Thyroid gland (tissue), 4 donors: Measurements from ENCODE around the gene SLC2A9. TPM values are rescaled to one million over a fixed set of nuclear protein-coding genes. Genes with fewer than 3 reads are reported as not detected.
A peak's percentile ranks its signal among the peaks of the same experiment; 100 is the strongest.

Experiments
- DNase-seq, 2 donors: peaks; one replicate each; pipeline ENCODE4 v3.0.0-alpha.2; 2019
- H3K27ac ChIP-seq, 3 donors: fragments of 200-600 bp; sonication (generic); 1 replicate in 2 of 3; 2 replicates in 1 of 3; pipeline ENCODE4 v1.5.1; 2016 to 2019; ENCODE audit warnings: mild to moderate bottlenecking in 1 of 3, moderate library complexity in 1 of 3
- H3K27me3 ChIP-seq: fragments of 200-600 bp; sonication (generic); one replicate; pipeline ENCODE4 v1.5.1; 2019
- H3K36me3 ChIP-seq, 2 donors: fragments of 200-600 bp; sonication (generic); one replicate each; pipeline ENCODE4 v1.5.1; 2016 to 2019
- H3K4me1 ChIP-seq, 2 donors: fragments of 200-600 bp; sonication (generic); one replicate each; pipeline ENCODE4 v1.5.1; 2017 to 2019
- H3K4me3 ChIP-seq, 3 donors: fragments of 200-600 bp; sonication (generic); replicated peaks in 1 of 3; 1 replicate in 2 of 3; 2 replicates in 1 of 3; pipeline ENCODE4 v1.5.1; 2016; ENCODE audit warnings: mild to moderate bottlenecking in 1 of 3
- H3K9me3 ChIP-seq: fragments of 200-600 bp; sonication (generic); one replicate; pipeline ENCODE4 v1.5.1; 2017
- POLR2A ChIP-seq, 2 donors: fragments of 450-650 bp; IDR thresholded peaks; one replicate each; pipeline ENCODE4 v1.6.1; 2017; ENCODE audit warnings: antibody characterized with exemption in 2 of 2, mild to moderate bottlenecking in 2 of 2, moderate library complexity in 1 of 2
- WGBS, 2 donors: methylation state at CpG; one replicate each; pipeline ENCODE4 v1.1.5; 2017; 5-methylcytosine and 5-hydroxymethylcytosine counted together
- intact Hi-C: fragments of 100-400 bp; cut with DNase I; formaldehyde crosslinking; loops from one replicate; pipeline ENCODE4 v1.15.1; 2023
- total RNA-seq, 4 donors: library from RNA; depleted of rRNA; stranded (reverse); fragments of >200 nt; gene quantifications; one replicate each; pipeline ENCODE4 v1.2.3, GENCODE V29; 2016
- TF ChIP-seq, protein P1 (sequence below), 6 experiments: fragments of 200-600 bp in 3 of 6; fragments of 450-650 bp in 3 of 6; sonication (generic) in 3 of 6; IDR thresholded peaks; one replicate each; pipeline ENCODE4 v1.5.1; 2016 to 2019; ENCODE audit warnings: antibody characterized with exemption in 6 of 6, mild to moderate bottlenecking in 2 of 6, inconsistent platforms in 1 of 6, moderate library complexity in 1 of 6

SLC2A9 gene
- total RNA-seq, 4 donors from 2014 or later, result 5.0 to 21.2 (median 9.2) TPM

DNA sequence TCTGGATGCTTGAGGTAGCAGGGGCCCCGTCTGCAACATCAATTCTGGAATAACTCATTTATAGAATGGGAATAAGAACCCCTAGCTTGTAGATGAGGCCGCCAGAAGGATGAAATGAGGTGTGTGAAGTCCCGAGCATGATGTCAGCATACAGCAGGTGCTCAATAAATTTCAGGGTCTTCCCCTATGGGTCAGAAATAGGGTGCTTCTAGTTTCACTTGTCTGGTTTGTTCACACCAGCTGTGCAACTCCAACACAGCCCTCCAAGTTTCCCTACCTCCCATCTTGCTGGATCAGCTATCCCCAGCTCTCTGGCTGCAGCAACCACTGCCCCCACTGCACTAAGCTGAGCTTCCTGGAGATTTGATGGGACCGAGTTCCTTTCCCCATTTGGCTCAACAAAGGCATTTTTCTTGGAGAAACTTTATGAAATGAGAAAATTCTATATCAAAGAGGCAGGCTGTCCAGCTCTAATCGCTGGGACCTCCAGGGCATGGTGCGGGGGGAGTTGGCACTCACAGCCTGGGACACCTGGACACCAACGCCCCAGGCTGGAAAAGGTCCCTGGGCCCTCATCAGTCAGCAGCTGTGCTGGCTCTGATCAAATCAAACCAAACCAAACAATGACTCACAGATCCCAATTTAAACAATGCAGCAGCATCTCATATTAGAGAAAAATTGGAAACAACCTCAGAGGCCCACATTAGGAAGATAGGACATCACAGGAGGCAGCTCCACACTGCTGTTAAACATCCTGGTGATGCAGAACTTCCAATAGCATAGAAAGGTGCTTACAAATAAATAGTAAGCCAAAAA, 13.3 kb downstream of the SLC2A9 start:
- no peak for DNase-seq
- intact Hi-C loops, result no loop called here
- peaks cover 36 to 55% of the 10 kb centered on the region in 2 donors for H3K4me1 ChIP-seq
- no peaks in the 10 kb centered on the region for H3K27me3 ChIP-seq
- TF ChIP-seq, protein P1, sequence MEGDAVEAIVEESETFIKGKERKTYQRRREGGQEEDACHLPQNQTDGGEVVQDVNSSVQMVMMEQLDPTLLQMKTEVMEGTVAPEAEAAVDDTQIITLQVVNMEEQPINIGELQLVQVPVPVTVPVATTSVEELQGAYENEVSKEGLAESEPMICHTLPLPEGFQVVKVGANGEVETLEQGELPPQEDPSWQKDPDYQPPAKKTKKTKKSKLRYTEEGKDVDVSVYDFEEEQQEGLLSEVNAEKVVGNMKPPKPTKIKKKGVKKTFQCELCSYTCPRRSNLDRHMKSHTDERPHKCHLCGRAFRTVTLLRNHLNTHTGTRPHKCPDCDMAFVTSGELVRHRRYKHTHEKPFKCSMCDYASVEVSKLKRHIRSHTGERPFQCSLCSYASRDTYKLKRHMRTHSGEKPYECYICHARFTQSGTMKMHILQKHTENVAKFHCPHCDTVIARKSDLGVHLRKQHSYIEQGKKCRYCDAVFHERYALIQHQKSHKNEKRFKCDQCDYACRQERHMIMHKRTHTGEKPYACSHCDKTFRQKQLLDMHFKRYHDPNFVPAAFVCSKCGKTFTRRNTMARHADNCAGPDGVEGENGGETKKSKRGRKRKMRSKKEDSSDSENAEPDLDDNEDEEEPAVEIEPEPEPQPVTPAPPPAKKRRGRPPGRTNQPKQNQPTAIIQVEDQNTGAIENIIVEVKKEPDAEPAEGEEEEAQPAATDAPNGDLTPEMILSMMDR (IDR thresholded peaks at IDR 0.05), result no peak
- TF ChIP-seq POLR2A (IDR thresholded peaks at IDR 0.05), result no peak
- H3K9me3 ChIP-seq, result no peaks in the 10 kb centered on the region
- no peaks in the 10 kb centered on the region for H3K36me3 ChIP-seq
- no peak overlapping the region for H3K4me3 ChIP-seq
- WGBS, 2 donors, result 58 to 59% methylated on average over 7 of the region's 7 CpGs
- H3K27ac ChIP-seq, result peak overlapping the region; percentile 93 to 98 (median 96)

DNA sequence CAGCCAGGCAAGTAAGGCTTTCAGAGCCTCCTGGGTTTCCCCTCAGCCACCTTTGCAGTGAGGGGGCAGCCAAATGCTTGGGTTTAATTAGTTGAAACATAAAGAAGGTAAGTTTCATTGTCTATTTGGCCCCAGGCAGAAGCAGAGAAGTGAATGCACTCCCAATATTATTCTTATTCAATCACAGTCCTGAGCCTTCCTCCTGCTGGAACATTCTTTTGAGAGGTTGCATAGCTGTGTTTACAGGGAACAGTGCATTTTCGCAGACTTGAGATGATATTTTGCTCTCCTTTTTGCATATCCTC, 13.9 kb downstream of the SLC2A9 start:
- TF ChIP-seq POLR2A (IDR thresholded peaks at IDR 0.05), result no peak
- TF ChIP-seq, protein P1 (IDR thresholded peaks at IDR 0.05), result no peak
- DNase-seq, result no peak
- Histone ChIP-seq H3K36me3 (no peaks in the 10 kb centered on the region), H3K4me1 (peaks cover 39 to 61% of the 10 kb centered on the region in 2 donors), H3K9me3 (no peaks in the 10 kb centered on the region), H3K27ac (peak overlapping the region; percentile 93 to 98 (median 96)), H3K4me3 (no peak overlapping the region), H3K27me3 (no peaks in the 10 kb centered on the region)
- 55 to 57% methylated on average over 1 of the region's 1 CpG for WGBS, 2 donors
- intact Hi-C loops, result no loop called here

DNA sequence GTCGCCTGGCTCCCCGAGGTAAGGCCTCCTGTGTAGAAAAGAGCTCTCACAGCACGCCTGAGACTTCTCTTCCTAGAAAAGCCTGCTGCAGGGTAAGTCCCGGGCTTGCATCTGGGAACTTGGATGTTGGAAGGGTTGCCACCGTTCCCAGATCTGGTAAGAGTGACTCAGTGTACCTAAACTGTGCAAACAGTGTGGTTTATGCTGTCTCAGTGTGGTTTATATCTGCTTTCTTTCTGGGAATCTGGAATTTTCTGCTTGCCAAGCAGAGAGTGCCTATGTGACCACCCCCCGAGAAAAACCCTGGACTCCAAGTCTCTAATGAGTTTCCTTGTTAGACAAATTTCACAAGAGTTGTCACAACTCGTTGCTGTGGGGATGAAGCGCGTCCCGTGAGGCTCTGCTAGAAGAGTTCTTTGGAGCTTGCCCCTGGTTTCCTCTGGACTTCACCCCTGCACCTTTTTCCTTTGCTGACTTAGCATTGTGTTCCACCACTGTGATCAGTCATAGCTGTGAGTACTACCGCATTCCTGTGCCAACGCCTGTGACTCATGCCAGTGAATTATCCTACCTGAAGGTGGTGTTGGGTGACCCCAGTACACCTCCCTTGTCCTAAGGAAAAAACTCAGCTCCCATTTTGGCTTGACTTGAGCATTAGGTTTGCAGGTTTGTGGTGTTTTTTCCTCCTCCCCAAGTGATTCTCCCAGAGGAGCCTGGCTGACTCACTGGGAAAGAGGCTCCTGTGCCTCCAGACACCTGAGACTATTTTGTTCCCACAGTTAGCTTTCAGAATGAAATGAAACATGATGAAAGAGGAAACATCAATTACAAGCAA, 14.5 kb downstream of the SLC2A9 start:
- no peak overlapping the region for H3K4me3 ChIP-seq
- no peaks in the 10 kb centered on the region for H3K9me3 ChIP-seq
- intact Hi-C loops, result no loop called here
- no peaks in the 10 kb centered on the region for H3K36me3 ChIP-seq
- peak overlapping the region; percentile 93 to 98 (median 96) for H3K27ac ChIP-seq
- TF ChIP-seq, protein P1 (IDR thresholded peaks at IDR 0.05), result peak in 1 of 6 experiments; percentile 11
- TF ChIP-seq POLR2A (IDR thresholded peaks at IDR 0.05), result no peak
- WGBS, 2 donors, result 30 to 34% methylated on average over 12 of the region's 12 CpGs
- DNase-seq, result peak; percentile 90 to 94
- H3K27me3 ChIP-seq, result no peaks in the 10 kb centered on the region
- H3K4me1 ChIP-seq, result peaks cover 39 to 64% of the 10 kb centered on the region in 2 donors

DNA sequence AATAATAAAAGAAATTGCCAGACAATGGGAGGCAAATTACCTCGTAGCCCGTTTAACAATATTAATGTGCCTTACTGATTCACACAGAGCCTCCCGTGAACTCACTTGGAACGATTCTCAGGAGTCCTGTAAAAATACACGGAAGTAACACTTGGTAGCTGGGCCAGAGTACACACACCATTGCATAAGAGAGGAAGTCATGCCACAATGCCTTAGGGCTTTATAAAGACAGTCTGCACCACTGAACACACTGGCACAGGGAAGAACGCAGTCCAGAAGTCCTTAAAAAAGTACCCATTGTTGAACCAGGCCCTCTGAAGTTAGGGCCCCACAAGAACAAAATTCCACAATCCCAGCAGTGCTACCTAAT, 15.1 kb downstream of the SLC2A9 start:
- Histone ChIP-seq H3K9me3 (no peaks in the 10 kb centered on the region), H3K36me3 (no peaks in the 10 kb centered on the region), H3K4me1 (peaks cover 39 to 64% of the 10 kb centered on the region in 2 donors), H3K4me3 (no peak overlapping the region), H3K27ac (peak overlapping the region; percentile 93 to 98 (median 96)), H3K27me3 (no peaks in the 10 kb centered on the region)
- intact Hi-C loops, result no loop called here
- TF ChIP-seq, protein P1 (IDR thresholded peaks at IDR 0.05), result no peak
- TF ChIP-seq POLR2A (IDR thresholded peaks at IDR 0.05), result peak in 1 of 2 donors; percentile 56
- WGBS, 2 donors, result 2 to 5% methylated on average over 6 of the region's 6 CpGs
- peak; percentile 82 for DNase-seq

DNA sequence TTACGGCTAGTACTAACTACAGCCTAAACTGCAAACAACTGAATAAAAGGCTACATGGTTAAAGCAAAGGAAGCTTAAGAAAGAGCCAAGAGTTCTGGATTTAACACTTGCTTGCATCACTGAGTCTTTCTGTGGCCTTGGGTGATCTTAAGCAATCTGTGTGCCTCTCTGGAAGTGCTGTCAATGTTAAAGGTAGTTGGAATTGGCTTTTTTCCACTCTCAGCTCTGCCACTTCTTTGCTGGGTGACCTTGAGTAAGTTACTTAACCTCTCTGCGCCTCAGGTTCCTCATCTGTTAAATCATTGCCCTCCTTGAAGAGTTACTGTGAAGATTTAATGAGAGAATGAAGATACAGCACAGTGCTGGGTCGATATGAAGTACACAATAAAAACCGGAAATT, 15.7 kb downstream of the SLC2A9 start:
- Histone ChIP-seq H3K4me1 (peaks cover 39 to 64% of the 10 kb centered on the region in 2 donors), H3K9me3 (no peaks in the 10 kb centered on the region), H3K36me3 (no peaks in the 10 kb centered on the region), H3K27me3 (no peaks in the 10 kb centered on the region), H3K27ac (peak overlapping the region; percentile 93 to 98 (median 96)), H3K4me3 (no peak overlapping the region)
- intact Hi-C loops, result no loop called here
- no peak for DNase-seq
- WGBS, 2 donors, result 51 to 52% methylated on average over 4 of the region's 4 CpGs
- TF ChIP-seq, protein P1 (IDR thresholded peaks at IDR 0.05), result no peak
- TF ChIP-seq POLR2A (IDR thresholded peaks at IDR 0.05), result no peak
